HG03442 (cell line): Measurements from ENCODE around the gene ERMP1.
A peak's percentile ranks its signal among the peaks of the same experiment; 100 is the strongest.

Source experiments
- ATAC-seq: cut with Tn5 transposase; IDR thresholded peaks from one replicate; pipeline ENCODE4 v1.9.1; 2021; ENCODE audit warnings: mild to moderate bottlenecking, moderate library complexity; ENCODE audit not compliant: unreplicated experiment

Gene ERMP1

GRCh38 chr9:5857928-5858327, 25.0 kb upstream of the ERMP1 start:
- ATAC-seq, result no peak

- peak; percentile 28 for ATAC-seq
These were observed 21.3 kb upstream of the ERMP1 start for GRCh38 chr9:5854063-5854790.

GRCh38 chr9:5853617-5854016, 20.7 kb upstream of the ERMP1 start:
- ATAC-seq, result no peak

DNA sequence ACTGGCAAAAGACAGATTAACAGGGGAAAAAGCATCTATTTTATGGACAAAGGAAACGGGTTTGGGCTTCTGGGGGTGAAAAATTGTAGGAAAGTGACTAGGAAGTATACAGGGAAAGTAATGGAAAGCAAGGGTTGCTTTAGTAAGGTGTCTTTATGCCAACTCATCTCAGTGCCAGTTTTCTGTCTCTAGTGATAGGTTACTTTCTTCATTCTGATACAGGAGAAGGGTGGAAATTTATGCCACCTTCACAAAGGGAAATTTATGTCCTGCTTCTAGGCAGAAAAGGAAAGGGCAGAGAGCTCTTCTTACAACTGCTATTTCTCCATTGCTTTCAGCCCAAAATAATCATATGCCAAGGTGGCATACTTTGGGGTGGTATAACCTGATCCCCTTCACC, 20.1 kb upstream of the ERMP1 start:
- no peak for ATAC-seq

GRCh38 chr9:5851445-5851844, 18.5 kb upstream of the ERMP1 start:
- ATAC-seq, result peak; percentile 94

DNA sequence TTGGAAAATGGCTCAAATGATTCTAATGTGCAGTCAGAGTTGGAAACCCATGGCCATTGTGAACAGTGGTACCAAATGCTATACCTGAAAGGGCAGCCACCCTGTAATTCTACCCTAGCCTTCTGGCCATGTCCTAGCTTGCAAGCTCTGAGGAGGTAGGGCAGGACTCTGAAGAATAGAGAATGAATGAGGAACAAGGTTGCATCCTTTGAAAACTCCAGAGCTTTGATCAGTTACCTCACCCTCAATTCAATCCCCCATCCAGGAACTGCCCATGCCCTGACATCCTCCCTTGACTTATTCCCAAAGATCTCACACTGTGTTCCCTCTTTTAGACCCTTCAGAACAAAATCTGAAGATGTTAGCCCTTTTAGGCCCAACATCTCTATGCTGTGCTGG, 17.8 kb upstream of the ERMP1 start:
- ATAC-seq, result no peak

- no peak for ATAC-seq
These were observed 15.5 kb upstream of the ERMP1 start for GRCh38 chr9:5848372-5848882.

- no peak for ATAC-seq
These were observed 13.6 kb upstream of the ERMP1 start for GRCh38 chr9:5846501-5846921.

GRCh38 chr9:5846096-5846495, 13.2 kb upstream of the ERMP1 start:
- no peak for ATAC-seq

GRCh38 chr9:5845157-5845531, 12.2 kb upstream of the ERMP1 start:
- no peak for ATAC-seq

- ATAC-seq, result no peak
These were observed 11.0 kb upstream of the ERMP1 start for GRCh38 chr9:5843794-5844471.

- ATAC-seq, result no peak
These were observed 10.2 kb upstream of the ERMP1 start for GRCh38 chr9:5842929-5843793.

- ATAC-seq, result no peak
These were observed 9.1 kb upstream of the ERMP1 start for GRCh38 chr9:5841771-5842573.

DNA sequence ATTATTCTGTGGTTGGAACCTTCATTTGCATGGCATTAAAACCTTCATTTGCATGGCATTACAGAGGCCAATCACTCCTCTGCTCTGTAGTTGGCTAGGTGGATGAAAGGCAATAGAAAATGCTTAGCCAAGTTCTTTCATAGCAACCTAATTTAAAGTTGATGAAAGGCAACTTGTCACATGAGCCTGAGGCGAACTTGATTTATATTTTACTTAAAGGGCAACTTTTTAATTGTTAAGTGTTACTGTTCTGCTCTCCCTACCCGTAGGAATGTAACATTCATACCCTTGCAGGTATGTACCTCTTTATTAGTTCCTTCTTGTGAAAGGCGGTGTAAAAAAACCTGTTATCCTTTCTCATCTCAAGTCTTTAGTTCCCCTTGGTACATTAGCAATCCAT, 7.9 kb upstream of the ERMP1 start:
- no peak for ATAC-seq

GRCh38 chr9:5839572-5839902, 6.6 kb upstream of the ERMP1 start:
- no peak for ATAC-seq

DNA sequence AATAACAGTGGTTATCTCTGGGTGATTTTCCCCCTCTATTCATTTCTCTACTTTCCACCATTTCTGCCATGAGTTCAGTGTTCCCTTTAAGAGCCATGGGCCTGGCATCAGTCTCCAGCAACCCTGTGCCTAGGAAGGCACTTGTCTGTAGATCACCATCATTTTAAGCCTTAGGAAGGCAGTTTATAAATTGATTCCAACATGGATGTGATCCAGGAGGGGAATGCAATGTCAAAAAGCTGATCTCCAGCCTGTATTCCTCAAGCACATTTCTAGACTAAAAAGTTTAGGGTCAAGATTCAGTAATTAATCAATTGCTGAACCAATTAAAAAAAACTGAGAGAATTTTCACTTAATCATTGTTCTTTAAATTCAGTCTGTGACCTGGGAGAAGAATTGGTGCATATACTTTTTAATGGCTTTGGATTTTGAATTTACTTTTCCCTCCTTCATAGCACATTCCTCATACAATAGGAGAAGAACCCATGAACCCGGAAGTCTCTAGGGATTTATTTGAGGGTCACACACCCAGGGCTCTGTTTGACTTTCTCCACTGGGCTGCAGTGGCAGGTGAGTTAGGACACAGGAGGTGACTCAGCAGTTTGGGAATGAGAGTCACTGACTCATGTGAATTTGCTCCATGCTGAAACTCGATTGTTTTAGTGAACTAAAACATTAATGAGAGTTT, 6.1 kb upstream of the ERMP1 start:
- no peak for ATAC-seq

- ATAC-seq, result no peak
These were observed 2.9 kb upstream of the ERMP1 start for GRCh38 chr9:5835808-5836207.

DNA sequence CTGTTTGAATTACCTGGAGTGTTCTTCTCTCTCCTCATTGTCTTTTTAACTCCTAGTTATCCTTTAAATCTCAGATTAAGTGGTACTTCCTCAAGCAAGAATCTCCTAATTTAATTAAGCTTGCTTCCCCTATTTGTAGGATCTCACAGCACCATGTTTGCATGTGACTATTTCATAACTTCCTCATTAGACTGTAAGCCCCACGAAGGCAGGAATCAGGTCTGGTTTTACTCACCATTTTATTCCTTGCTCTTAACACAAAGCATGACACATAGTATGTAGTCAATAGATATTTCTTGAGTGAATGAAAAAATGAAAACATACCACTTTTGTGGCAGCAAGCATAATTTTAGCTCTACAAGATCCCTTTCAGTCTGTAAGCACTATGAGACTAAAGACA, 1.3 kb upstream of the ERMP1 start:
- ATAC-seq, result no peak

DNA sequence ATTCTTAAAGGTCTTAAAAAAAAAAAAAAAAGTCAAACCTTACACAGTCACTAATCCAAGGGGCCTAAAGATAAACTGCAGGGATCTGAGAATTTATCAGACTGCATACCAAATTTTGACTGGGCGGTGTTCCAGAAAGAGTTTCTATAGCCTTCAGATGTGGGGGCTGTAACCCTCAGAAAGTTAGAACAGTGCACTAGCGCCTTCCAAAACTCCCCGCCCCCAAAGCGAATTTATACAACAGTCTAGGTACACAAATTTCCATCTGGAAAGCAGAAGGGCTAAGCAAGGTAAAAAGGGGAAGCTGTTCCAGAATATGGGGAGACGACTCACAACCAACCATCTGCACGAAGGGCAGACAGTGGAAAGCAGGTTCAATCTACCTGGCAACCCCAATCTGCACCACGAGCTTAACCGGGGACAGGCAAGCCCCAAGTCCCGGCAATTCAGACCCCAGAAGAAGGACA, 813 bp downstream of the ERMP1 start:
- ATAC-seq, result no peak
